Right atrium auricular region (tissue), 2 donors: ENCODE results near the gene BACH2. TPM values are rescaled to one million over a fixed set of nuclear protein-coding genes. Genes with fewer than 3 reads are reported as not detected.

ENCODE experiments used
- DNase-seq: peaks from one replicate; pipeline ENCODE4 v3.0.0-alpha.2; 2019; ENCODE audit warnings: low spot score
- H3K27ac ChIP-seq, 2 donors: fragments of 200-600 bp; sonication (generic); 1 replicate in 1 of 2; 2 replicates in 1 of 2; pipeline ENCODE4 v1.5.1; 2016 to 2019
- H3K27me3 ChIP-seq, 2 donors: fragments of 200-600 bp; sonication (generic); one replicate each; pipeline versions ENCODE4 v1.5.1 to v1.6.0; 2017 to 2019
- H3K36me3 ChIP-seq: fragments of 200-600 bp; sonication (generic); one replicate; pipeline ENCODE4 v1.5.1; 2016
- H3K4me1 ChIP-seq, 2 donors: fragments of 200-600 bp; sonication (generic); one replicate each; pipeline versions ENCODE4 v1.5.1 to v1.6.0; 2017 to 2019
- H3K4me3 ChIP-seq, 2 donors: fragments of 200-600 bp; sonication (generic); 1 replicate in 1 of 2; 2 replicates in 1 of 2; pipeline ENCODE4 v1.5.1; 2017 to 2019; ENCODE audit warnings: mild to moderate bottlenecking in 1 of 2, moderate library complexity in 1 of 2
- H3K9me3 ChIP-seq, 2 donors: fragments of 200-600 bp; sonication (generic); one replicate each; pipeline ENCODE4 v1.5.1; 2019
- CTCF ChIP-seq, 2 donors: fragments of 200-600 bp; sonication (generic); IDR thresholded peaks; one replicate each; pipeline ENCODE4 v1.5.1; 2019; ENCODE audit warnings: antibody characterized with exemption in 2 of 2
- total RNA-seq, 2 donors: library from RNA; depleted of rRNA; stranded (reverse); fragments of >200 nt; gene quantifications; one replicate each; pipeline ENCODE4 v1.1.0, GENCODE V29; 2016

BACH2 gene
- total RNA-seq, 2 donors from 2014 or later = 0.82 to 2.2 TPM

- Histone ChIP-seq H3K27ac (peak overlapping the region; percentile 22 to 72), H3K9me3 (no peaks in the 10 kb centered on the region), H3K4me3 (no peak overlapping the region), H3K36me3 (no peaks in the 10 kb centered on the region), H3K4me1 (peaks cover 0 to 20% of the 10 kb centered on the region in 2 donors), H3K27me3 (no peaks in the 10 kb centered on the region)
- DNase-seq = no peak
- no peak for TF ChIP-seq CTCF (IDR thresholded peaks at IDR 0.05)
Observed at GRCh38 chr6:90097356-90097755, 199.3 kb downstream of the BACH2 start.

- H3K36me3 ChIP-seq = no peaks in the 10 kb centered on the region
- no peak for DNase-seq
Observed at GRCh38 chr6:90096818-90097217, 199.8 kb downstream of the BACH2 start.

GRCh38 chr6:90095788-90096187, 200.9 kb downstream of the BACH2 start:
- H3K27ac ChIP-seq = no peak overlapping the region
- TF ChIP-seq CTCF (IDR thresholded peaks at IDR 0.05) = no peak

More at GRCh38 chr6:90096818-90097217, 199.8 kb downstream of the BACH2 start:
- Histone ChIP-seq H3K4me3 (no peak overlapping the region), H3K9me3 (no peaks in the 10 kb centered on the region), H3K4me1 (peaks cover 0 to 20% of the 10 kb centered on the region in 2 donors), H3K27ac (peak overlapping the region; percentile 3 to 72), H3K27me3 (no peaks in the 10 kb centered on the region)
- TF ChIP-seq CTCF (IDR thresholded peaks at IDR 0.05) = no peak

GRCh38 chr6:90095145-90095544, 201.5 kb downstream of the BACH2 start:
- H3K27ac ChIP-seq = no peak overlapping the region
- no peak for DNase-seq

More at GRCh38 chr6:90095788-90096187, 200.9 kb downstream of the BACH2 start:
- Histone ChIP-seq H3K4me3 (no peak overlapping the region), H3K9me3 (no peaks in the 10 kb centered on the region), H3K36me3 (no peaks in the 10 kb centered on the region), H3K27me3 (no peaks in the 10 kb centered on the region), H3K4me1 (peaks cover 0 to 20% of the 10 kb centered on the region in 2 donors)
- DNase-seq = no peak

GRCh38 chr6:90093558-90094073, 203.0 kb downstream of the BACH2 start:
- H3K4me3 ChIP-seq = no peak overlapping the region
- H3K27ac ChIP-seq = no peak overlapping the region
- H3K9me3 ChIP-seq = no peaks in the 10 kb centered on the region
- no peaks in the 10 kb centered on the region for H3K27me3 ChIP-seq
- H3K36me3 ChIP-seq = no peaks in the 10 kb centered on the region
- no peak for TF ChIP-seq CTCF (IDR thresholded peaks at IDR 0.05)
- no peak for DNase-seq
- H3K4me1 ChIP-seq = peaks cover 0 to 19% of the 10 kb centered on the region in 2 donors

More at GRCh38 chr6:90095145-90095544, 201.5 kb downstream of the BACH2 start:
- no peak for TF ChIP-seq CTCF (IDR thresholded peaks at IDR 0.05)
- H3K36me3 ChIP-seq = no peaks in the 10 kb centered on the region
- H3K27me3 ChIP-seq = no peaks in the 10 kb centered on the region
- H3K4me1 ChIP-seq = peaks cover 0 to 20% of the 10 kb centered on the region in 2 donors
- no peaks in the 10 kb centered on the region for H3K9me3 ChIP-seq
- no peak overlapping the region for H3K4me3 ChIP-seq

- H3K9me3 ChIP-seq = no peaks in the 10 kb centered on the region
- no peak overlapping the region for H3K4me3 ChIP-seq
- DNase-seq = no peak
- H3K27me3 ChIP-seq = no peaks in the 10 kb centered on the region
- no peak overlapping the region for H3K27ac ChIP-seq
- no peak for TF ChIP-seq CTCF (IDR thresholded peaks at IDR 0.05)
- no peaks in the 10 kb centered on the region for H3K4me1 ChIP-seq
- H3K36me3 ChIP-seq = no peaks in the 10 kb centered on the region
Observed at GRCh38 chr6:90090866-90091265, 205.8 kb downstream of the BACH2 start.
